Measurements from ENCODE around the gene TGFBR2.

The TGFBR2 gene

DNA sequence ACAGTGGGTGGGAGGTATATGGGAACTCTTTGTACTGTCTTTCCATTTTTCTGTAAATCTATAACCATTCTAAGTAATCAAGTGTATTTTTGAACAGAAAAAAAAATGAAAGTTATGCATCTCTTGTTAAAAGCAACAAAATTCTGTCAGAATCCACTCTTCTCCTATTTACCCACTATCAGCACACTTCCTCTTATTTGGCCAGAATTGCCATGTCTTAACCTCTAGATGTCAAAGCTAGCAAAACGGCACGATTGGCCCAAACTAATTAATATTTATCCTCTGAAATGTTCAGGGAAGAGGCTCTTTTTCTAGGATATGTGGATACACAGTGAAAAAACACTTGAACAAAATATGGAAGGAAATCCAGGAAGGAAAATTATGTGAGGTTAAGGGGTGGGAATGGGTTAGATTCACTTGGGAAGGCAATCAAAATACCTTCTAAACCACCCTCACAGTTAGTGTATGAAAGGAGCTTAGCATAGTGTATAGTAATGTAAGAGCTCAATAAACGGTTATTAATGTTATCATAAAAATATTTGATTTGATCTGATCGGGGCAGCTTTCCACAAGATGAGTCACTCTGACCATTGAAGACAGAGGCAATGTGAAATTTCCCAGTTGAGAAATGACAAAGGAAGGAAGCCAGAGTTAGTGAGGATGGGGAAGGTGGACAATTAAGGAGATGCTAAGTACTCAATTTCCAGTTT, 20.1 kb upstream of the TGFBR2 start:
- Histone ChIP-seq H3K9ac (ENCODE audit: low read length) (no peak overlapping the region), H4K91ac (ENCODE audit: low read depth, low read length) (no peak overlapping the region), H2BK12ac (ENCODE audit: low read length) (no peak overlapping the region), H3K27ac (ENCODE audit: low read depth, low read length) (no peak overlapping the region), H4K8ac (ENCODE audit: low read depth, low read length) (no peak overlapping the region), H2AK5ac (ENCODE audit: low read length) (no peak overlapping the region), H2BK120ac (ENCODE audit: insufficient read depth, low read length, poor library complexity) (no peak overlapping the region), H2AFZ (ENCODE audit: insufficient read depth, low read length, poor library complexity) (no peak overlapping the region), H3K4ac (ENCODE audit: low read depth, low read length) (no peak overlapping the region), H3K4me3 (ENCODE audit: low read depth, low read length) (no peak overlapping the region), H3K4me1 (ENCODE audit: control insufficient read depth in 1 of 2, insufficient read depth in 2 of 2, low read length in 2 of 2) (peaks cover 5% of the 10 kb centered on the region in 2 experiments), H3K27me3 (ENCODE audit: insufficient read depth, low read length) (no peaks in the 10 kb centered on the region), H3K79me1 (ENCODE audit: low read length) (peaks cover 5% of the 10 kb centered on the region), H3K36me3 (ENCODE audit: control insufficient read depth in 1 of 2, insufficient read depth in 2 of 2, low read length in 2 of 2) (no peaks in the 10 kb centered on the region), H3K18ac (ENCODE audit: low read length) (no peak overlapping the region), H3K4me2 (ENCODE audit: low read length) (no peak overlapping the region), H3K79me2 (ENCODE audit: control insufficient read depth, insufficient read depth, low read length, poor library complexity) (no peaks in the 10 kb centered on the region), H3K14ac (ENCODE audit: low read length) (no peak overlapping the region), H2BK5ac (ENCODE audit: low read depth, low read length, poor library complexity) (no peak overlapping the region), H4K12ac (ENCODE audit: low read depth, low read length) (no peak overlapping the region), H3K23ac (ENCODE audit: low read length) (no peak overlapping the region), H3K9me3 (ENCODE audit: insufficient read depth, low read depth, low read length) (no peaks in the 10 kb centered on the region)
- WGBS (ENCODE audit: extremely low coverage, insufficient coverage, insufficient read length): no CpG with 5 or more reads among the region's 4 CpGs
- DNase-seq: no peak

DNA sequence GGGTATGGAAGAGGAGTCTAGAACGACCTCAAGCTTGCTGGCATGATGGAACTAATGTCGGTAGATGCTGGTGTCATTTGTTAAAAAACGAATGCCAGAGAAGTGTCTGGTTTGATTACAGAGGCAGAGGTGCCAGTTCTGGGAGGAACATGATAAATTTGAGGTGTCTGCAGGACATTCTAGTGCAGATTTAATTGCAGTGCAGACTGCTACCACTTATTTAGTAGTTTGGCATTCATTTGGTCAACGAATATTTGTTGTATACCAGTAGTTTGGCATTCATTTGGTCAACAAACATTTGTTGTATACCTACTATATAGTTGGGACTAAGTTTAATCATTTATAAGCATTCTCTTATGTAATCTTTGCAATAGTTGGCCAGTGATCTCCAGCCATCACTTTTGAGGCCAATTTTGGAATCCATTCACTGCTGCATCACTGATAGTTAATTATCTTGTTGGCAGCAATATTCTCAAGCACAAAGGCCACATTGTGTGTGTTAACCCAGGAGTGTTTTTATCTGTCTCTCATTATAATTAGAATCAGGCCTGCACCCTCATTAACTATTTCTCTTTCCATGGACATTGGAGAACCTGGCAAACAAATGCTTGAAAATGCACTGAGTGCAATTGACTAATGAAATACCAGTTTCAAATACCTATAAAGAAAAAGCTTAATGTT, 19.5 kb upstream of the TGFBR2 start:
- Histone ChIP-seq H3K14ac (ENCODE audit: low read length) (no peak overlapping the region), H3K27ac (ENCODE audit: low read depth, low read length) (no peak overlapping the region), H3K4me3 (ENCODE audit: low read depth, low read length) (no peak overlapping the region), H3K4me1 (ENCODE audit: control insufficient read depth in 1 of 2, insufficient read depth in 2 of 2, low read length in 2 of 2) (no peaks in the 10 kb centered on the region), H3K36me3 (ENCODE audit: control insufficient read depth in 1 of 2, insufficient read depth in 2 of 2, low read length in 2 of 2) (no peaks in the 10 kb centered on the region), H2BK12ac (ENCODE audit: low read length) (no peak overlapping the region), H2BK5ac (ENCODE audit: low read depth, low read length, poor library complexity) (no peak overlapping the region), H2AFZ (ENCODE audit: insufficient read depth, low read length, poor library complexity) (no peak overlapping the region), H3K79me1 (ENCODE audit: low read length) (no peaks in the 10 kb centered on the region), H3K4me2 (ENCODE audit: low read length) (no peak overlapping the region), H2AK5ac (ENCODE audit: low read length) (no peak overlapping the region), H4K8ac (ENCODE audit: low read depth, low read length) (no peak overlapping the region), H4K12ac (ENCODE audit: low read depth, low read length) (no peak overlapping the region), H3K4ac (ENCODE audit: low read depth, low read length) (no peak overlapping the region), H2BK120ac (ENCODE audit: insufficient read depth, low read length, poor library complexity) (no peak overlapping the region), H3K9me3 (ENCODE audit: insufficient read depth, low read depth, low read length) (no peaks in the 10 kb centered on the region), H3K79me2 (ENCODE audit: control insufficient read depth, insufficient read depth, low read length, poor library complexity) (no peaks in the 10 kb centered on the region), H3K9ac (ENCODE audit: low read length) (no peak overlapping the region), H3K23ac (ENCODE audit: low read length) (no peak overlapping the region), H3K27me3 (ENCODE audit: insufficient read depth, low read length) (no peaks in the 10 kb centered on the region), H4K91ac (ENCODE audit: low read depth, low read length) (no peak overlapping the region), H3K18ac (ENCODE audit: low read length) (no peak overlapping the region)
- WGBS (ENCODE audit: extremely low coverage, insufficient coverage, insufficient read length): no CpG with 5 or more reads among the region's 4 CpGs
- no peak for DNase-seq

DNA sequence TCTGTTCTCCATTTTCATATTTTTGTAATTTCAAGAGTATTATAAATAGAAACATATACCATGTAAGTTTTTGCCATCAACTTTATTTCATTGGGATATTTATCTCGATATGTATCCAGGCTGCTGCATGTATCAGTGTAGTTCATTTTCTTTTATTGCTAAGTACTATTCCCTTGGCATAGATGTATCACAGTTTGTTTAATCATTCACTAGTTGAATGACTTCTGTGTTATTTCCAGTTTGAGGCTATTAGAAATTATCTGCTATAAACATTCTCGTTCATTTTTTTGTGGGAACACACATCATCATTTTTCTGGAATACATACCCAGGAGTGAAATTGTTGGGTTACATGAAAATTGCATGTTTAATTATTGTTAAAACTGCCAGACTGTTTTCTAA, 18.5 kb upstream of the TGFBR2 start:
- no peak overlapping the region for H3K14ac ChIP-seq (ENCODE audit: low read length)
- no peak overlapping the region for H3K18ac ChIP-seq (ENCODE audit: low read length)
- H3K36me3 ChIP-seq (ENCODE audit: control insufficient read depth in 1 of 2, insufficient read depth in 2 of 2, low read length in 2 of 2): no peaks in the 10 kb centered on the region
- no peak overlapping the region for H2AK5ac ChIP-seq (ENCODE audit: low read length)
- H3K4me2 ChIP-seq (ENCODE audit: low read length): no peak overlapping the region
- no peak overlapping the region for H3K9ac ChIP-seq (ENCODE audit: low read length)
- no peak overlapping the region for H4K8ac ChIP-seq (ENCODE audit: low read depth, low read length)
- H2BK120ac ChIP-seq (ENCODE audit: insufficient read depth, low read length, poor library complexity): no peak overlapping the region
- no peak overlapping the region for H2AFZ ChIP-seq (ENCODE audit: insufficient read depth, low read length, poor library complexity)
- no peaks in the 10 kb centered on the region for H3K79me1 ChIP-seq (ENCODE audit: low read length)
- H3K27ac ChIP-seq (ENCODE audit: low read depth, low read length): no peak overlapping the region
- no peak overlapping the region for H2BK5ac ChIP-seq (ENCODE audit: low read depth, low read length, poor library complexity)
- no peak overlapping the region for H3K4ac ChIP-seq (ENCODE audit: low read depth, low read length)
- H4K91ac ChIP-seq (ENCODE audit: low read depth, low read length): no peak overlapping the region
- H3K9me3 ChIP-seq (ENCODE audit: insufficient read depth, low read depth, low read length): no peaks in the 10 kb centered on the region
- H3K4me1 ChIP-seq (ENCODE audit: control insufficient read depth in 1 of 2, insufficient read depth in 2 of 2, low read length in 2 of 2): no peaks in the 10 kb centered on the region
- H3K4me3 ChIP-seq (ENCODE audit: low read depth, low read length): no peak overlapping the region
- H3K79me2 ChIP-seq (ENCODE audit: control insufficient read depth, insufficient read depth, low read length, poor library complexity): no peaks in the 10 kb centered on the region
- WGBS (ENCODE audit: extremely low coverage, insufficient coverage, insufficient read length): no CpG with 5 or more reads among the region's 2 CpGs
- no peak overlapping the region for H4K12ac ChIP-seq (ENCODE audit: low read depth, low read length)
- no peak overlapping the region for H2BK12ac ChIP-seq (ENCODE audit: low read length)
- no peak for DNase-seq
- no peak overlapping the region for H3K23ac ChIP-seq (ENCODE audit: low read length)
- no peaks in the 10 kb centered on the region for H3K27me3 ChIP-seq (ENCODE audit: insufficient read depth, low read length)

DNA sequence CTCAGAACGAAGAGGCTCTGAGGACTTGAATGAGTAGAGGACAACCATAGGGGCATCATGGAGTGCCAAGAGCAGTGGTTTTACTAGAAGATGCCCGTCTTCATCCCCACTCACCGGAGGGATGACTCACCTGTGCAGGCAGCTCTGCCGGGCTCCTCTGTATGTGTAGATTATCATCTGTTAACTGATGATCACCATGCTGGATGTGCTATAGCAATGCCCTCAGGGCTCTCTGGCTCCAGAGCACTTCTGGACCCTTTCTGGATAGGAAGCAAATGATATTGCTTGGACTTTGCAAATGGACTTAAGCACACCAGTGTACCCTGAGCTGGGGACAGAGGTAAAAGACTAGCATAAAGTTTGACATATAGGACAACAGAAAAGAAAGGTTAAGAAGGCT, 10.2 kb upstream of the TGFBR2 start:
- Histone ChIP-seq H3K79me2 (ENCODE audit: control insufficient read depth, insufficient read depth, low read length, poor library complexity) (no peaks in the 10 kb centered on the region), H3K4me2 (ENCODE audit: low read length) (no peak overlapping the region), H3K23ac (ENCODE audit: low read length) (no peak overlapping the region), H2AFZ (ENCODE audit: insufficient read depth, low read length, poor library complexity) (no peak overlapping the region), H2BK12ac (ENCODE audit: low read length) (no peak overlapping the region), H2AK5ac (ENCODE audit: low read length) (no peak overlapping the region), H3K4me1 (ENCODE audit: control insufficient read depth in 1 of 2, insufficient read depth in 2 of 2, low read length in 2 of 2) (peaks cover 0 to 3% of the 10 kb centered on the region in 2 experiments), H3K79me1 (ENCODE audit: low read length) (peaks cover 2% of the 10 kb centered on the region), H3K18ac (ENCODE audit: low read length) (no peak overlapping the region), H3K4me3 (ENCODE audit: low read depth, low read length) (no peak overlapping the region), H3K9ac (ENCODE audit: low read length) (no peak overlapping the region), H2BK120ac (ENCODE audit: insufficient read depth, low read length, poor library complexity) (no peak overlapping the region), H3K14ac (ENCODE audit: low read length) (no peak overlapping the region), H4K12ac (ENCODE audit: low read depth, low read length) (no peak overlapping the region), H3K9me3 (ENCODE audit: insufficient read depth, low read depth, low read length) (no peaks in the 10 kb centered on the region), H3K36me3 (ENCODE audit: control insufficient read depth in 1 of 2, insufficient read depth in 2 of 2, low read length in 2 of 2) (no peaks in the 10 kb centered on the region), H3K27me3 (ENCODE audit: insufficient read depth, low read length) (no peaks in the 10 kb centered on the region), H4K91ac (ENCODE audit: low read depth, low read length) (no peak overlapping the region), H3K4ac (ENCODE audit: low read depth, low read length) (no peak overlapping the region), H3K27ac (ENCODE audit: low read depth, low read length) (peak overlapping the region; percentile 14), H2BK5ac (ENCODE audit: low read depth, low read length, poor library complexity) (no peak overlapping the region), H4K8ac (ENCODE audit: low read depth, low read length) (no peak overlapping the region)
- peak; percentile 86 to 87 for DNase-seq
- WGBS (ENCODE audit: extremely low coverage, insufficient coverage, insufficient read length): no CpG with 5 or more reads among the region's 4 CpGs
